A204.1 (cell line): ENCODE data around the gene MAGEF1.

Experiments
- FAIRE-seq: peaks from 2 replicates; lab custom pipeline; 2012; peaks lifted over from hg19 to GRCh38; lab: Jason Lieb, UNC

The MAGEF1 gene

DNA sequence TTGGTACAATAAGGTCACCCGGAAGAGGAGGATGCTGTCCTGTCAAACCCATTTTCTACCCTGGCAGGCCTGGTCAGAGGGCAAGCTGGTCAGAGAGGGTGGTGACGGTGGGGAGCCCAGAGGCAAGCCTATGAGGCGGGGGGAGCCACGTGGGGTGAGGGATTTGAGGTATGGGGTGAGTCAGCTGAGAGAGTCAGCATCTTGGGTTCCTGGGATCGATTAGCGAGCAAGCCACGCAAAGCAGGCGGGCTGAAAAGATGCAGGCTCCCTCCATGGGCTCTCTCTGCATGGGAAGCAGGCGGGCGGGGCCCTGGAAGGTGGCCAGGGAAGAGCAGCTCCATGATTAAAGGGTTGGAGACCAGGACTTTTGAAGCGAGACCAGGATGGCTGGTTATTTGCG lies 48.1 kb downstream of the MAGEF1 start:
- FAIRE-seq, result no peak

- no peak for FAIRE-seq
Measured at GRCh38 chr3:184663356-184663755, 48.5 kb downstream of the MAGEF1 start.

GRCh38 chr3:184662187-184662586 lies 49.7 kb downstream of the MAGEF1 start:
- FAIRE-seq, result no peak

DNA sequence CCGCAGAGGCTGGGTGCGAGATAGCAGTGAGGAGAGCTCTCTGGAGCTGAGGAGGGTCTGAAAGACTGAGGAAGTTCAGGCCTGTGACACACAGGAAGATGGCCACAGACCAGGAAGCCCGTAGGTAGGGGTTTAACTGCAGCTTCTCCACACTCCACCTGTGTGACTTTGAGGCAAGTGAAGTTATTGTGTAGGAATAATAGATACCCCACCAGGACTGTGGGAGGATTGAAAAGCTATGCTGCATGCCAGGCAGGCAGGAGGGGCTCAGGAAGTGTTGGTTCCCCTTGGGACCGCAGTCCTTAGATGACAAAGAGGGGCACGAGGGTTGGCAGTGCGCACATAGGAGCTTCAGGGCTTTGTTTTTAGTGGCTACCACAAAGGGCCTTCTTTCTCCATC lies 50.9 kb downstream of the MAGEF1 start:
- no peak for FAIRE-seq
